GM21529 (cell line): ENCODE data around the gene RELN.

Source experiments
- ATAC-seq: cut with Tn5 transposase; IDR thresholded peaks from one replicate; pipeline ENCODE4 v1.9.1; 2021; ENCODE audit not compliant: unreplicated experiment

Gene RELN

DNA sequence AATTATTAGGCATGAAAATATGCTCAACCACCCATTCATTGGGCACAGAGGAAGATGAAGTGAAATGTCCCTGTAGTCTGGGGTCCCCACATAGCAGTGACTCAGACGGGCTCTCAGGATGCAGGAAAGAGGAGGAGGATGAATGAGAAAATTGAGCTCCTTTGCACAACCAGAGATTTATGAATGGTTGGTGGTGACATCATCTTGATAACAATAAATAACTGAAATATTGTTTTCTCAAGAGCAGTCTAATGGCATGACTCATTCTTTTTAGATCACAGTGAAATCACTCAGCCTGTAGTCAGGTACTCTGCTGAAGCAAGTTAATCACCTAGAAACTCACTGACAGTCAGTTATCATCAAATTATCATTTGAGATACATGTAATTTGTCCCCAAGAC lies 254.1 kb downstream of the RELN start:
- ATAC-seq = no peak

DNA sequence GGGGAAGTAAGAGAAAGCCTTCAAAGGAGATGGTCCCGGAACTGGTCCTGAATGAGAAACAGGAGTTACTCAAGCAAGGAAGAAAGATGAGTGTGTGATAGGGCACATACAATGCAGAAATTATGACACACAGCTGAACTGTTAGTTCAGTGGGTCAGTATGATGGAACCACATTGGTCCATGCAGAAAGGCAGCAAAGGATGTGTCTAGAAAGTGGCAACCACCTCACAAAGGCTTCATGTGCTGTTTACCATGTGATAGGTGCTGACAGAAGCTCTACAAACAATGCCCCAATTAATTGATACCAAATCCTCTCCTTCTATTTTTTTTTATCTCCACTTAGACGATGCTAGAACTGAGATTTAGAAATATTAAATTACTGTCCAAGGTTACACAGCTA lies 258.3 kb downstream of the RELN start:
- ATAC-seq = no peak

DNA sequence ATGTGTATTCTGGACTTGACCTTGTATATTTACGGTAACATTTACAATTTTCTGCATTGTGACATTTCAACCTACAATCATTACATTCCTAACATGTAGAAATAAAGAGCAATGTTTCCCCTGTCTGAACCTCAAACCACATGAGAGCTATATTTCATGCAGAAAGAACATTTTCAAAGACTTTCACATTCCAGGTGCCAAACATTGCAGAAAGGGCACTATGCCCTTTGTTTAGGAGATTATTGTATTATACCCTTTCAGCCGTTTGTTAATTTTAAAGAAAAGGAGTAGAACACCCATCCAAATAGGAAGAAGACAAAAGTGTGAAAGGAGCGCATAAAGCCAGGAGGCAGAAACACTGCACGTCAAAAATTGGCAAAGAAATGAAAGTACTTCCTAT lies 260.4 kb downstream of the RELN start:
- ATAC-seq = no peak

DNA sequence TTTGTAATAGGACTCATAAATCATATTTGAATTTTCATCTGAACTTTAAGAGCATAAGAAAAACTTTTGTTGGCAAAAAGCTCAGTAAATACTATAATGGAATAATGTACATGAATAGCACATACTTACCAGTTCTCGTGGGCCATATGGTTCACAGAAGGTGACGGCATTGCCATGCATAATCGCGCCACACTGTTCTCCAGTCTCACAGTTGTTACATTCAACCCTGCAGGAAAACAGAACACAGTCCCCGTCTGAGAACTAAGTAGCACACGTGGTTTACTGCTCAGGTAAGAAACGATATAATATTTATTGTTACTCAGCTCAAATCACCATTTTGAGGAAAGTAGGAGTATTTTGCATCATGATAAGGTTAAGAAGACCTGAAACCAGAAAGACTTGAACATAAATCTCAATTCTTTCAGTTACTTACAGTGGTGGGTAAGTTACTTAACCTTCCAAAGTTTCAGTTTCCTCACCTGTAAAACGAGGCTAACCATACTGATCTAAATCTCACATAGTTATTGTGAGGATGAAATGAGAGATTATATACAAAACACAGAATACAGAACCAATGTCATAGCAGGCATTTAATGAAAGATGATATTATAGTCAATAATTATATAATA lies 261.4 kb downstream of the RELN start:
- ATAC-seq = no peak

DNA sequence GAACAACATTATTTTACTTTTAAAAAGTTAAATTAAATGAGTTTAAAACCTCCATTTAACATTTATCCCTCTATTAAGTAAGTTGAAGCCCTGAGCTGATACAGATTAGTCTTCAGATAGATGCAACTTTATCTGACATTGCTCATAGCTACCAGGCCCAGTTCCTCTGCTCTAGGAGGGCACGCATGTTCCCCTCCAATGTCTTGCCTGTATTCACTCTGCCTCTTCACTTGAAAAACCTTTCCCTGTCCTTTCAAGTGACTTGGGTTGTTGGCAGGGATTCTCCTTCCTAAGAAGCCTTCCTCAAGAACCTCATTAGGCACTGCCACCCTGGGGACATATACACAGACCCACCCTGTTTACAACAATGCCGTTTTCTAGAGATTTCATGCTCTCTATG lies 270.4 kb downstream of the RELN start:
- ATAC-seq = no peak

DNA sequence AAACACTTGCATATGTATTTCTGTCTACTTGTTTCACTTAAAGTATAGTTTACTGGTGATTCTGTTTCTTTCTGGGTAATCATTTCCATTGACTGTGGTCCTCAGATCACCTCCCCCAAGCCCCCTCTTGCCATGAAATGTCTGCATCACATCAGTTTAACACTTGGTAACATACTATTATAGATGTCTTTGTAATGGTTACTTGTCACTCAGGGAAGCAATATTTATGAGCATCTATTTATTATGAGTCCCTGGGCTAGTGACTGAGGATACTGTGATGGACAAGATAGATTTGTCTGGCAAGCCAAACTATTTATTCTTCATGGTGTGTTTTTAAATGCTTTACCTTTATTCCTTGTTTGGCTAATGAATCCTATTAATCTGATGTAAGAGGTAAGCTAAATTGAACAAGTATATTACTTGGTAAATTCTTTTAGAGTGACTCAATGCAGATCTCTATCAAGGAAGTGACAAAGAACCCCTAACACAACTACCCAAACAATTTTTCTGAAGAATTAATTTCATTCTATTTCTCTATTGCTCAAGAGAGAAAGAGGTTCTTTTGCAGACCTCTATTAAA lies 270.9 kb downstream of the RELN start:
- no peak for ATAC-seq

DNA sequence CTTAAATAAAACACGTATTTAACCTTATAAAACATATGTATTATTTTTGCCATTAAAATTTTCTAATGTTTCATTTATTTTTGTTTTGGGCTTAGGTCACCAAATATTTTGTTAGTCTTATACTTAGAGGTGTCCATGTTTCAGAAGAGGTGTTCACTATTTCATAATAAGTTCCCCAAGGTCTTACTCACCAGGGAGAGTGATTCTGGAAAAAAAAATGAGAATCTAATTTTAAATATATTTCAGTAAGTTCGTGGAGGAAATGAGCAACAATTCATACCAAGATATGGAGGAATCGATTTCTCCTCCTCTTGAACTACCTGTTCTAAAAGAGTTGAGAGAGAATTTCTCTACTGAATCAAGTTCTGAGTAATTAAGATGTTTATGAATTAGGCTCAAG lies 271.9 kb downstream of the RELN start:
- ATAC-seq = no peak

DNA sequence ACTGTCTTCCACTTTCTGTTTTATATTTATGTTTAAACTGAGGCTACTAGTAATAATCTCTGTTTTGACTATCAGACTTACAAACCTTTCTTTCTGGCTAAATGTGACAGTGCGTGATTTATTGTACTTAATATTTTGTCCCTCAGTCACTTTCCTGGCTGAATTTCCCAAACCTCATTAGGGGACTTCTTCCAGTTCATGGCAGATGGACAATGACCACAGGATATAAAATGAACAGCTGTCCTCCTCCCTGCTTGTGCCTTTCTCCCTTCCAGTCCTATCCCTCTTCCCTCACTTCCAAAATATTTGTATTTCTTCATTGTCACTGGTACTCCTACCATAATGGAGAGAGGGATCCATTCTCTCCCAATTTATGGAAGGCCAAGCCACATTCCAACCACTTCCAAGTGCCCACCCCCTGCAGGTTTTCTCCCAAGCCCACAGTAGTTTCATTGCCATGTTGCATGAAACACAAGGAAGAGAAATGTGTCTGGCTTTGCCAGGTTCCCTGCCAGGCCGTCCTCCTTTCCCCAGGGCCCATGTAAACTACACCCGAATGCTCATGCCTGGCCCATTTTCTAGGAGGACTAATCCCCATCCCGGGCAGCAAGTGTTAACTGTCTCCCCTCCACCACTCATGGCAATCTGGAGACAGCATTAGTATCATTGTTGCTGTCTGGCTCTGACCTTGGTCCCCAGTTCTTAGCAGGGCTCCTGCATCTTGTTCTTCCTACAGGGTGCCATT lies 273.9 kb downstream of the RELN start:
- no peak for ATAC-seq

DNA sequence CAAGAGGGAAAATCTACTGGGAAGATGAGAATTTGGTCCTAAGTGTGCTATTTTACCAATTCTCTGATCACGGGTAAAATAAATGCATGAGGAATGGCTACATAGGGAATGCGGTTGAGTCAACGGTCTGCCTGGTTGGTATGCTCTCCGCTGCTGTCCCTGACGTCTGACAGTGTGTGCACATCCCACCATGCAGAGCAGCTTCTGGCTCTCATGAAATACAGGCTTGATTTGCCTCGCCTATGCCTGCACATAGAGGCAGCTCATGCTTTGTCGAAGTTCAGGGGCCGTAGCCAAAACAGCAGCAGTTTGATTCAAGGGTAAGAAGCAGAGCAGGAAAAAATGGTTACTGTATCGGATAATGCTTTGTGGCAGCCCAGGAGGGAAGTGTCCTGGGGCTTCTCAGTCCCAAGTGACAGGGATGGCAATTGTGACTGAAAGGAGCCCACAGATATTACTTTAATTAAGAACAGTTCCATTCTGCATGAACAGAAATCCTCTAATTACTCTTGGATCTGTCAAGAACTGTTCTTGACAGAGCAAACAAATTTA lies 275.0 kb downstream of the RELN start:
- ATAC-seq = no peak

DNA sequence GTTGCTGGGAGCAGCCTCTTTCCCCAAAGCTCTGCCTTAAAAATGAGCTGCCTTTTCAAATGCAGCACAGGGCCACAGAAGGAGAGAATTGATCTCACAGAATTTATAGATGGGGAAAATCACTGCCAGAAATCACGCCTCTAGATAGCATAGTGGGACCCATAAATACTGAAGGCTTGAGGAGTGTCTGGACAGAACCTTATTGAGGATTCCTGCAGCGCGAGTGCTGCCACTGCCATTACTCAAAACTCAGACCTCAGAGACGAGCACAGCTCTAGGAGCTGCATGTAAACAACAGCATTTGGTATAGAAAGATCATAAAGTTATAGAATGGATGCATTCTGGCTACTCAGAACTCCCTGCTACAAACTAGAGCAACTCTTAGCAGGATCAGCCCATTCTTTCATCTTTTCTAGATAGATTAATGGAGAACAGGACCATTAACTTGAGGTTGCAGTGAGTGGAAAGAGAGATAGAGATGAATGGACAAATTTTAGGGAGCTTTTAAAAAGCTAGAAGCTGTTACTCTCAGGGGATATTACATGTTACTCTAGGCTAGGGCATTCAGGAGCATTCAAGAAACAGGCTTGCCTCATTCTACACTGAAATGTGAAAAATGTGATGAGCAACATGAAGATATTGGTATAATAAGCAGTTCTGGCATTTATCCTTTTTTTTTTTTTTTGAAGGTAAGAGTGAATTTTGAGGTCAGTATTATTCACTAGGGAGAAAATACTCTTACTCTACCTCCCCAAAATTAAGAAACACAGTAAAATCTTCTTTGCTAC lies 276.3 kb downstream of the RELN start:
- no peak for ATAC-seq

DNA sequence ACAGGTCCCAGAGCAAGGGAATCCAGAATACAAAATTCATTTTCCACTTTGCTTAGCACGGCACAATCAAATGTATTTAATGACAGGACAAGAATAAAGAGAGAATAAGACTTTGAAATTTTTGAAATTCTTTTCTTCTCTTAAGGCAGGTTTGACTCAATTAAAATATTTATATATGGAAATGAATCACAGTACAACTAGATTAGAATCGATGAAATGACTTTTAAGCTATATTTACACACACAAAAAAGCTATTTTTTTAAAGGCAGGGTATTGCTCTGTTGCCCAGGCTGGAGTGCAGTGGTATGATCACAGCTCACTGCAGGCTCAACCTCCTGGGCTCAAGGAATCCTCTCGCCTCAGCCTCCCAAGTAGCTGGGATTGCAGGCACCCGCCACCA lies 278.0 kb downstream of the RELN start:
- ATAC-seq = no peak

DNA sequence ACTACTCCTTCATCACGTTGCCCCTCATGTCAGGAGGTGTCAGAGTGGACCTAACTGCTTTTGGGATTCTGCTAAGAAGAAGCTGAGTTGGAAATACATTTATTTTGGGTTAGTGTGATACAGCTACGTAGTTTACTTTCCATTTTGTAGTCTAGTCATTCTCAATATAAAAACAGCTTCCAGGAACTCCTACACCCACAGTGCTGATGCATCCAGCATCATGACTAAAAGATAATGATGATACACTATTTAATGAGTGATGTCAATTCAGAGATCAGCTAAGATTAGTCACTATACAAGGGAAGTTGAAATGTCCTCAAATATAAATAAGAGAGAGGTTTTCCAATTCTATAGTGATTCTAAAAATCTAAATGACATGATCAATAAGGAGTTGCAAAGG lies 279.2 kb downstream of the RELN start:
- ATAC-seq = no peak

DNA sequence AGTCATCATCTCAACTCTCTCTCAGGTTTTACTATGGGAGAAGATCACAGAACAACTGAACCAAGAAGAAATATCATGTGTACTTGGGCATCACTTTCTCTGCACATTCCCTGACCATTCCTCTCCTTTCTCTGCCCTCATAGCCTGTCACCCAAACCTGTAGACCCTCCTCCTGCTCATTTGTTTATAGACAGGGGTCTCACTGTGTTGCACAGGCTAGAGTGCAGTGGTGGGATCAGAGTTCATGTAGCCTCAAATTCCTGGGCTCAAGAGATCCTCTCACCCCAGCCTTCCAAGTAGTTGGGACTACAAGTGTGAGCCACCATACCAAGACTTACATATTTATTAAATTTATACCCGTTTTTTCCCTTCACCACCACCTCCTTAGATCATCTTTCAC lies 282.7 kb downstream of the RELN start:
- no peak for ATAC-seq

DNA sequence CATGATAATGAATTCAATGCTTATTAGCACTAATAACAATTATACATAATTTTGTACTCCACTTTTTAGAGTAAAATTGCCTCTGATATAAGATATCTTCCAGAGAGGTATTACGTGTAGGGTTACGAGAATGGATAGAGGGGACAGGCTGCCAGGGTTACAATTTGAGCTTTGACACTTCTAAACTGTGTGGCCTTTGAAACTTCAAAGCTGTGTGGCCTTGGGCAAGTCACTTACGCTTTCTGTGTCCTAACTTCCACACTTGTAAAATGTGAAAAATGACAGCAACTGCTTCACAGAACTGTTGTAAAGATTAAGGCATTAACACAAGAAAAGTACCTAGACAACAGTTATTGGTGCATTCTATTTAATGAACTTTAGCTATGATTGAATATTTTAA lies 283.9 kb downstream of the RELN start:
- no peak for ATAC-seq

DNA sequence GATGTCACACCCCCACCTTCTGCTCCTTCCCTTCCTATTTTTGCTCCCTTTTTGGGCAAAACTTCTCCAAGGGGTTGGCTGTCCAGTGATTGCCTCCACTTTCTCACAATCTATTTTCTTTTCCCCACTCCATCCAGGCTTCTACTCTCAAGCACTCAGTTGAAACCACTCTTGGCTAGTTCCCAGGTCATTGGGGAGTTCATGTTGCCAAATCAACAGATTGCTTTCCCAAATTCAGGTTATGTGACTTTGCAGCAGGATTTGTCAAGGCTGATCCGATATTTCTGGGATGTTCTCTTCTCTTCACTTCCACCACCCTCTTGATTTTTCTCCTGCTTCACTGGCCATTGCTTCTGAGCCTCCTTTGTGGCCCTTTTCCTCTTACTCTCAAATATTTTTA lies 284.8 kb downstream of the RELN start:
- no peak for ATAC-seq

DNA sequence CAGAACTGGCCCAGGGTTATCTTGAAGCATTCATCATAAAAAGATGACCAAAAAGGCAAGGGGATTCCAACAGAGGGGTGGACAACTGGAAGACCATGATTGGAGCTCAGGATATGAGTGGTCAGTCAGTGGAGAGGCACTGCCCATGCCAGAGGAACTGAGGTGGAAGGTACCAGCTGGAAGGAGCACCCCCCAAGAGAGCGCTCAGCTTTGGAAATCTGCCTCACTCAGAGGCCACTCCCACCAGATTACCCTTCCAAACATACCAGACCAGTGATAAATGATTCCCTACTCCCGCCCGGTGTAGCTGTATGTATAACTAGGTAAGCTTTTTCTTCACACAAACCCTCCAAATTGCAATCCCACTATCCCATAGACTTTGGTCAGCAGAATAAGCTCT lies 286.5 kb downstream of the RELN start:
- no peak for ATAC-seq

DNA sequence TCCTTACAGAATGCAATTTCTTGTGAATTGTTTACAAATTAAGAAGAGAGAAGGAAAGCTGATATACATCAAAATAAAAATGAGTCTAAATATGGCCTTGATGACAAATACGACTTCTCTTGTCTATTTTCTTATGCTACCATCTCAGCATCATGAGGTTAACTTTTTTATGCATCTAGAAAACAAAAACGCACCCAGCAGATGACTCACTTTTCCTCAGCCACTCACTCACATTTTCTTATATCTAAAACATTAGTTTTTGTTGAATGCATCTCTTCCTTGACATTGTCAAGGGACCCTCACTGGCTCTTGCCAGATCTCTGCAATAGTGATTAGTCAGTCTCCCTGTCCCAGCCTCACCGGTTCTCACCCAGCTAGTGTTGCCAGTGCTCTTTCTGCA lies 287.0 kb downstream of the RELN start:
- ATAC-seq = no peak

DNA sequence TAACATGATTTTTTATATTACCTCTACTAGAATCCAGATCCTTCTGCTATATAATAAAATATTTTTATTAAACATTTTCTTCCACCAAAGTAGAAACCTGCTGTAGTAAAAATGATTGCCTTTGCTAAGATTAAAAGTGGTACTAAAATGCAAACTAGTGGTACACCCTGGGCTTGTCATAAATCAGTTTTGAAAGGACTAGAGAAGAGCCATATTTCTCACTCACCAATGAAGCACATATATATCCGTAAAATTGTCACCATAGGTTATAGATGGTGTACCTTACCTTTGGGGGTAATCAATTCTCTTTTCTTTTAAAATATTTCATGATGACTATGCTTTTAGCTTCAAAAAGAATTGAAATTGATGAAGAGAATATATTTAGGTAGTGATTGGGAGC lies 290.4 kb downstream of the RELN start:
- no peak for ATAC-seq

DNA sequence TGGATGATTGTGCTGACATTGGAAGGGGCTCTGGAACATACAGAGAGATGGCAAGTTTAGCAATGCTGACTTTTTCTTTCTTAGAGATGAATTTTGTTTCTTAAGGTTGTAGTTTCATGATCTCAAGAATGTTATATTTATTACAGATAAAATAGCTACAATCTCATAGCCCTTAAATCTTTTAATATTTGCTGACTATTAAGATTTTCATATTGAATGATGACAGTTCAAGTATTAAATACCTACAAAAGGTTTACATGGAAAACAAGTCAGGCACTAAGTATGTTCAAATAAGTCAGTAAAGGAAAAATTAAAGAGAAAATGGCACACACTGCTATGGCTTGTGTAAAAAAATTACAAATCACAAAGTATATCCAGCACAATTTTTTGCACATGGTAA lies 291.4 kb downstream of the RELN start:
- no peak for ATAC-seq

DNA sequence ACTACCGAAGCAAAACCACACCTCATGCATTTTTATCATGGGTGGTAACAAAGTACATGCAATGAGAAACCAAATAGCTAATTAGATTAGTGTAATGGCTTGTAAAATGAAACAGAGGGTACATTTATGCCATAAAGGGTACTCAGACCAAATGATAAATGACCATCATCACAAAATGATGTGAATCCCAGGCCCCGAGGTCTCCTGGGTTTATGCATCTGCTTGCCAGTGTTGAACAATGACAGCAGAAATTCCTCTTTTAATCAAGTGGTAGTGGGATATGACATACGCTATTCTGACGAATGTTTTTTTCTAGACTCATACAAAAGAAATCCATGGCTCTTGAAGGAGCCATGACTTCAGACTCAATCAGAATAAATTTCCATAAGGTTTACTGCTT lies 293.9 kb downstream of the RELN start:
- ATAC-seq = no peak

DNA sequence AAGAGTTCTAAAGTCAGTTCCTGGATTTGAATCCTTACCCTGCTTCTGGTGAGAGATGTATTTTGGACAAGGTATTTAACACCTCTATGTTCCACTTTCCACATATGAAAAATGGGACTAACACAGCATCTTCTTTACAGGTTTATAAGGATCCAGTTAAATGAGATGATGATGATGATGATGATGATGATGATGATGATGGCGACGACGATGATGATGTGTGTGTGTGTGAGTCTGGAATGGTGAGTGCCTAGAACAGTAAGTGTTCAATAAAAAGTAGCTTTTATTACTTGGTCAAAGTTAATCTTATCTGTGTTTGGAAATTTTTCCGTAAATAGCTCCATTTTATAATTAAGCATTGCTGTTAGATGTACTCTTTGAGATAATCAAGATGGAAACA lies 295.2 kb downstream of the RELN start:
- ATAC-seq = no peak

DNA sequence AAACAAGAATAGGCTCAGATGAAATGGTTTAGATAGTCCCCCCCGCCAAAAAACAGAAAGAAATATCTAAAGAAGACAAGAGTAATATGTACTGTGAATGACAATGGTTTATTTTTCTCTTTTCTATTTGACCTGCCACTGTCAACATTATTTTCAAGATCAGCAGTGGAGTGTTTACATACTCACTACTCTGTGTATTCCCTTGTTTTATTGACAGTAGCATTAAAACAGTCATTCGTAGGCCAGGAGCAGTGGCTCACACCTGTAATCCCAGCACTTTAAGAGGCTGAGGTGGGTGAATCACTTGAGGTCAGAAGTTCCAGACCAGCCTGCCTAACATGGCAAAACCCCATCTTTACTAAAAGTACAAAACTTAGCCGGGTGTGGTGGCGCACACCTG lies 298.2 kb downstream of the RELN start:
- no peak for ATAC-seq
